KMS-11 (cell line): ENCODE results near the gene PHACTR4.

Experiments used
- H2AFZ ChIP-seq: fragments of 200-600 bp; sonication (generic); 2 replicates; pipeline ENCODE4 v1.6.1; 2016; ENCODE audit warnings: antibody characterized with exemption, mixed run types, low read depth
- H3K27ac ChIP-seq: fragments of 200-600 bp; sonication (generic); 2 replicates; pipeline ENCODE4 v1.6.1; 2016; ENCODE audit warnings: mild to moderate bottlenecking, mixed run types
- H3K27me3 ChIP-seq: fragments of 200-600 bp; sonication (generic); 2 replicates; pipeline ENCODE4 v1.6.1; 2017; ENCODE audit warnings: mild to moderate bottlenecking, low read depth, mixed run types, moderate library complexity; ENCODE audit not compliant: insufficient read depth
- H3K36me3 ChIP-seq: fragments of 200-600 bp; sonication (generic); 2 replicates; pipeline ENCODE4 v1.6.1; 2017; ENCODE audit warnings: mild to moderate bottlenecking, mixed run types; ENCODE audit not compliant: insufficient read depth
- H3K4me1 ChIP-seq: fragments of 200-600 bp; sonication (generic); 2 replicates; pipeline ENCODE4 v1.6.1; 2016; ENCODE audit warnings: mild to moderate bottlenecking, low read depth, mixed run types; ENCODE audit not compliant: poor library complexity, severe bottlenecking
- H3K4me2 ChIP-seq: fragments of 200-600 bp; sonication (generic); 2 replicates; pipeline ENCODE4 v1.7.0; 2016; ENCODE audit warnings: mild to moderate bottlenecking, mixed run types
- H3K4me3 ChIP-seq: fragments of 200-600 bp; sonication (generic); IDR thresholded peaks from 2 replicates; pipeline ENCODE4 v1.6.1; 2017; ENCODE audit warnings: low read depth, low read length, mixed read lengths; ENCODE audit not compliant: insufficient read depth
- H3K79me2 ChIP-seq: fragments of 200-600 bp; sonication (generic); 2 replicates; pipeline ENCODE4 v1.6.1; 2016; ENCODE audit warnings: low read depth, mixed run types; ENCODE audit not compliant: insufficient read depth
- H3K9ac ChIP-seq: fragments of 200-600 bp; sonication (generic); 2 replicates; pipeline ENCODE4 v1.6.1; 2016; ENCODE audit warnings: mild to moderate bottlenecking, mixed run types
- H4K20me1 ChIP-seq: fragments of 200-600 bp; sonication (generic); 2 replicates; pipeline ENCODE4 v1.6.1; 2016; ENCODE audit warnings: mild to moderate bottlenecking, mixed run types; ENCODE audit not compliant: insufficient read depth
- CTCF ChIP-seq: fragments of 200-600 bp; sonication (generic); conservative IDR thresholded peaks from 2 replicates; pipeline ENCODE4 v1.6.1; 2017; ENCODE audit warnings: low read depth, mild to moderate bottlenecking, antibody characterized with exemption, low read length, moderate library complexity, mixed read lengths

PHACTR4 gene

GRCh38 chr1:28505406-28506187, 136.1 kb downstream of the PHACTR4 start, which contains the start of gene RCC1:
Gene RCC1 (plus strand): TSS chr1:28506043. CDS start chr1:28529867, 23,824 bp downstream.
- peaks cover 43% of the 10 kb centered on the region for H3K79me2 ChIP-seq
- H3K9ac ChIP-seq = peak within 1 kb of the TSS; percentile 98
- no peaks in the 10 kb centered on the region for H3K27me3 ChIP-seq
- peaks cover 43% of the 10 kb centered on the region for H3K4me1 ChIP-seq
- TF ChIP-seq CTCF = no peak
- peak within 1 kb of the TSS; percentile 96 for H3K27ac ChIP-seq
- peaks cover 28% of the 10 kb centered on the region for H3K36me3 ChIP-seq
- peak within 1 kb of the TSS; percentile 84 for H2AFZ ChIP-seq
- H3K4me2 ChIP-seq = peak within 1 kb of the TSS; percentile 91
- peak within 1 kb of the TSS; percentile 88 for H3K4me3 ChIP-seq
- peaks cover 14% of the 10 kb centered on the region for H4K20me1 ChIP-seq

- H3K27ac ChIP-seq = peak overlapping the region; percentile 96
- H2AFZ ChIP-seq = no peak overlapping the region
- H3K9ac ChIP-seq = peak overlapping the region; percentile 98
- H3K27me3 ChIP-seq = no peaks in the 10 kb centered on the region
- H4K20me1 ChIP-seq = peaks cover 19% of the 10 kb centered on the region
- peaks cover 28% of the 10 kb centered on the region for H3K36me3 ChIP-seq
- H3K4me2 ChIP-seq = peak overlapping the region; percentile 91
- TF ChIP-seq CTCF = no peak
- H3K4me1 ChIP-seq = peaks cover 43% of the 10 kb centered on the region
- H3K4me3 ChIP-seq = no peak overlapping the region
- peaks cover 43% of the 10 kb centered on the region for H3K79me2 ChIP-seq
These were observed 137.3 kb downstream of the PHACTR4 start for GRCh38 chr1:28506907-28507246.

GRCh38 chr1:28507247-28507645, 137.7 kb downstream of the PHACTR4 start:
- Histone ChIP-seq H3K36me3 (peaks cover 28% of the 10 kb centered on the region), H3K27me3 (no peaks in the 10 kb centered on the region), H3K4me2 (peak overlapping the region; percentile 91), H3K27ac (peak overlapping the region; percentile 96), H3K4me1 (peaks cover 45% of the 10 kb centered on the region), H4K20me1 (peaks cover 19% of the 10 kb centered on the region), H2AFZ (no peak overlapping the region), H3K4me3 (no peak overlapping the region), H3K79me2 (peaks cover 43% of the 10 kb centered on the region), H3K9ac (peak overlapping the region; percentile 98)
- no peak for TF ChIP-seq CTCF

- no peaks in the 10 kb centered on the region for H3K27me3 ChIP-seq
- peaks cover 19% of the 10 kb centered on the region for H4K20me1 ChIP-seq
- peak overlapping the region; percentile 96 for H3K27ac ChIP-seq
- no peak overlapping the region for H3K4me3 ChIP-seq
- peaks cover 43% of the 10 kb centered on the region for H3K79me2 ChIP-seq
- H3K36me3 ChIP-seq = peaks cover 28% of the 10 kb centered on the region
- H2AFZ ChIP-seq = no peak overlapping the region
- H3K4me2 ChIP-seq = peak overlapping the region; percentile 91
- peak overlapping the region; percentile 98 for H3K9ac ChIP-seq
- no peak for TF ChIP-seq CTCF
- peaks cover 50% of the 10 kb centered on the region for H3K4me1 ChIP-seq
These were observed 138.3 kb downstream of the PHACTR4 start for GRCh38 chr1:28507646-28508434.
